T47D (cell line): ENCODE measurements around the gene ADH4.
"Not testable (repeated sequence)": the region's sequence is repeated elsewhere in the genome, so short reads cannot be mapped to it uniquely, and the experiment has no call there.

ENCODE experiments used
- DNase-seq, 2 experiments: peaks; one replicate each; pipeline versions ENCODE4 v3.0.0 to v3.0.0-alpha.2; 2011 to 2012; ENCODE audit warnings: low read depth in 1 of 2, low spot score in 1 of 2
- JUND ChIP-seq: IDR thresholded peaks from 2 replicates; pipeline ENCODE4 v1.6.1; 2012; ENCODE audit warnings: low read depth
- in situ Hi-C: cut with HindIII; loops from 2 replicates; pipeline ENCODE4 v1.10.0; 2016; ENCODE audit warnings: low sequenced_read_pairs, low pct_unique_long_range_greater_than_20kb

The ADH4 gene

GRCh38 chr4:99144070-99144469, at the start of gene ADH4:
Gene ADH4 (minus strand): TSS chr4:99144297. CDS start chr4:99144222, 75 bp downstream.
- DNase-seq = no peak
- TF ChIP-seq JUND = no peak
- in situ Hi-C loops = no loop called here

DNA sequence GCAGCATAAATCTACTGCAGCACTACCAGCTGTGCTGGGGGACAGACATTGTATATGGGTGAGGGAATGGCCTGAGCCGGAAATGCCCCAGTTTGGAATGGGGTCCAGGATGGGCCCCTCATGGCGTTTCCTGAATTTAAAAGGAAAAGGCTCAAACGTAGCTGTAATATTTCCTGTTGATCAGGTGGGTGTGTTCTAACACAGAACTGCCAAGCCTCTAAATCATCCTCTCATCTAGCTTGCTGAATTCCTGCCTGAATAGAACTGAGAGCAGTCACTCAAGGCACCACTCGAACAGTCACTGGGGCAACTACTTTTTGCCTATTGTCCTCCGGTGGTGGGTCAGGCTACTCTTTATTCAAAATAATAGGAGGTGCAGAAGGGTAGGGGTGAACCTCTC, 46.2 kb upstream of the ADH4 start:
- TF ChIP-seq JUND = no peak
- in situ Hi-C loops = no loop called here
- DNase-seq = no peak

DNA sequence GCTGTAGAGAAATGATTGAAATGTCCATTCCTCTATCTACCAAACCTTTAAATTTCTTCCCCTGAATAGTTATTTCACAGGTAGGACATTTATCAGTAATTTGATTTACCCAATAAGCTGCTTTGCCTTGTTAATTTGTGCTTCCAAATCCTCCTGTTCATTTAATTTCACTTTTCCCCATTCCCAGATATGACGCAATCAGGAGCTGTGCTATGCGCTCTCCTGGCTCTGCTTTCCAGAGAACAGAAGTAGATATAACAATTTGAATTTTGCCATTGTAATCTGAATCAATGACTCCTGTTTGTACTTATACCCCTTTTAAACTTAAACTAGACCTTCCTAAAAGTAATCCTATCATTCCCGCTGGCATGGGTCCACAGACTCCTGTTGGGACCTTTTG, 45.8 kb upstream of the ADH4 start:
- in situ Hi-C loops, DNase-seq: not testable (repeated sequence)

GRCh38 chr4:99186029-99186428, 41.9 kb upstream of the ADH4 start:
- TF ChIP-seq JUND = no peak
- no peak for DNase-seq
- in situ Hi-C loops = no loop called here

DNA sequence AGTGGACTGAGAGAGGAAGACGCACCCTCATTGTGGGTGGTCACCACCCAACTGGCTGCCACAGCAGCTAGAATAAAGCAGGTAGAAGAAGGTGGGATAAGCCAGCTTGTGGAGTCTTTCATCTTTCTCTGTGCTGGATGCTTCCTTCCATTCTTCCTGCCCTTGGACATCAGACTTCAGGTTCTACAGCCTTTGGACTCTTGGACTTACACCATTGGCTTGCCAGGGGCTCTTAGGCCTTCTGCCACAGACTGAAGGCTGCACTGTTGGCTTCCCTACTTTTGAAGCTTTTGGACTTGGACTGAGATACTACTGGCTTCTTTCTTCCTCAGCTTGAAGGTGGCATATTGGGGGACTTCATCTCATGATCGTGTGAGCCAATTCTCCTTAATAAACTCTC, 41.5 kb upstream of the ADH4 start:
- in situ Hi-C loops = no loop called here
- no peak for DNase-seq
- TF ChIP-seq JUND = no peak

DNA sequence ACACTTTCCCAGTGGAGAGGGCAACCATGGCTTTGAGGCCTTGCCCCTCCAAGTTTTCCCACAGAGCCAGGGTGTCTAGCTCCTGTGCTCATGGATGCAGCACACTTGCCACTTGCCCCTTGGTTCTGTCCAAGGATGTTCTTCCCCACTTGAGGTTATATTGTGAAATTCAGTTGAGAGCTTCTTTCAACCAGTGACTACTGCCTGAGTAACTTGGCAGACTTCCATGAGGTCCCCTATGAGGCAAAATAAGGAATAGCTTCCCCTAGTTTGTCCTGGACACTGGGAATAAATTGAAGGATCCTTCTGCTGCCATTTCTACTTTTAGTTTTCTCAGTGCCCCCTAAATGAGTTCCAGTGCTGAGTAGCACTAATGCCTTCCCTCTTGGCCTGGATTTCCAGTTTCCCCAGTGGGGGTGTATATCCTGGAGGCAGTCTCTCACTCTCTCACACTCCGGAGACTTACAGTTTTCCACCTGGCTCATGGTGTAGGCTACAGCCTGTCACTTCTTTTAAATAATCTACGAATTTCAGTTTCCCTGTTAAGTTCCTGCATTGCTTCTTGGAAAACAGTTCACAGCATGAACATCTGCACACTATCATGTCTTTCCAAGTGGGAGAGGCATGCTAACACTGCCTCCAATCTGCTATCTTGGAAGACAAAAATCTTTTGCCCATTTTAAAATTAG, 36.4 kb upstream of the ADH4 start:
- in situ Hi-C loops = no loop called here
- no peak for TF ChIP-seq JUND
- no peak for DNase-seq

- in situ Hi-C loops = no loop called here
- TF ChIP-seq JUND = no peak
- DNase-seq = no peak
Measured at GRCh38 chr4:99179626-99180025, 35.5 kb upstream of the ADH4 start.

GRCh38 chr4:99179178-99179577, 35.1 kb upstream of the ADH4 start:
- in situ Hi-C loops = no loop called here
- DNase-seq = no peak

GRCh38 chr4:99166544-99166943, 22.4 kb upstream of the ADH4 start:
- DNase-seq = no peak
- no peak for TF ChIP-seq JUND
- in situ Hi-C loops = no loop called here

More at GRCh38 chr4:99179178-99179577, 35.1 kb upstream of the ADH4 start:
- TF ChIP-seq JUND = no peak

- no peak for DNase-seq
- in situ Hi-C loops = no loop called here
- no peak for TF ChIP-seq JUND
Measured at GRCh38 chr4:99165978-99166377, 21.9 kb upstream of the ADH4 start.

GRCh38 chr4:99161373-99162099, 17.4 kb upstream of the ADH4 start:
- no peak for TF ChIP-seq JUND
- DNase-seq = no peak
- in situ Hi-C loops = no loop called here

DNA sequence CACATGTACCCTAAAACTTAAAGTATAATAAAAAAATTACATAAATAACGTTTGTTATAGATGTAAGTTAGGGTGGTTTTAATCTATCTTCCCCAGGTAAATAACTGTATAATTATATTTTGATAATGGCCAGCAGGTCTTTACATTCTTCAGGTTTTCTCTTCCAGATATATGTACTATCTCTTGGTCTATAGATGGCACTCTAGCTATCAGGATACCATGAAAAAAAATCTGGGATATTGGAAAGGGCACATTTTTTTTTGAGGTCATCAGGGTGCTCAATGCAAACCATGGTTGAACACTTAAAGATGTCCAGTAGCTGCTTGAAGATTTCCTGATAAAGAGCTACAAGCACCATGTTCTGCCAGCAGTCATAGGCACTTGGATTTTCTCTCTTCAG, 15.6 kb upstream of the ADH4 start:
- no peak for TF ChIP-seq JUND
- in situ Hi-C loops = no loop called here
- no peak for DNase-seq

GRCh38 chr4:99157478-99157935, 13.4 kb upstream of the ADH4 start:
- in situ Hi-C loops = no loop called here
- DNase-seq = no peak

More at GRCh38 chr4:99157478-99157935, 13.4 kb upstream of the ADH4 start:
- no peak for TF ChIP-seq JUND
